T-cell (primary cell): ENCODE measurements around the gene SDE2. TPM values are rescaled to one million over a fixed set of nuclear protein-coding genes. Genes with fewer than 3 reads are reported as not detected.

Experiments
- ATAC-seq, 4 experiments: fragments of 200-7000 bp in 3 of 4; fragments of 150-1000 bp in 1 of 4; cut with Tn5 transposase; replicated peaks in 1 of 4; 1 replicate in 3 of 4; 2 replicates in 1 of 4; pipeline ENCODE4 v1.10.0; 2021; ENCODE audit warnings: moderate library complexity in 3 of 4, mild to moderate bottlenecking in 2 of 4, moderate number of reproducible peaks in 1 of 4
- CTCF ChIA-PET, 2 donors: fragments of 300-600 bp; sonication (Branson Sonifier 250); formaldehyde crosslinking; loops; one replicate each; lab custom pipeline; 2022; ENCODE audit warnings: antibody characterized with exemption in 2 of 2; lab: Charles Lee
- POLR2A ChIA-PET, 2 donors: fragments of 300-600 bp; sonication (Branson Sonifier 250); formaldehyde crosslinking; loops; one replicate each; lab custom pipeline; 2022; ENCODE audit warnings: antibody characterized with exemption in 2 of 2; lab: Charles Lee
- DNase-seq, 35 experiments: peaks; one replicate each; pipeline versions ENCODE4 v3.0.0 to v3.0.0-alpha.2; 2013 to 2023
- H3K27ac ChIP-seq: one replicate; pipeline ENCODE4 v1.5.1; 2013; ENCODE audit warnings: low read length
- H3K27me3 ChIP-seq, 2 experiments: replicated peaks in 1 of 2; 1 replicate in 1 of 2; 2 replicates in 1 of 2; pipeline versions ENCODE4 v1.6.1 to v1.7.0; 2013; ENCODE audit warnings: low read length in 1 of 2, mixed read lengths in 1 of 2; ENCODE audit not compliant: control insufficient read depth in 2 of 2, insufficient read depth in 2 of 2; ENCODE audit errors: extremely low read depth in 1 of 2
- H3K36me3 ChIP-seq, 2 donors: 1 replicate in 1 of 2; 2 replicates in 1 of 2; pipeline versions ENCODE4 v1.6.1 to v1.7.0; 2013; ENCODE audit warnings: low read length in 1 of 2; ENCODE audit not compliant: control insufficient read depth in 2 of 2, insufficient read depth in 1 of 2; ENCODE audit errors: extremely low read depth in 1 of 2
- H3K4me1 ChIP-seq, 2 experiments: 1 replicate in 1 of 2; 2 replicates in 1 of 2; pipeline versions ENCODE4 v1.6.1 to v1.7.0; 2013; ENCODE audit warnings: low read length in 2 of 2, mixed read lengths in 1 of 2; ENCODE audit not compliant: insufficient read depth in 2 of 2, control insufficient read depth in 1 of 2; ENCODE audit errors: extremely low read depth in 1 of 2
- H3K4me3 ChIP-seq, 2 donors: 1 replicate in 1 of 2; 2 replicates in 1 of 2; pipeline versions ENCODE4 v1.5.1 to v1.7.0; 2013; ENCODE audit warnings: mild to moderate bottlenecking in 2 of 2, low read length in 1 of 2, moderate library complexity in 1 of 2; ENCODE audit not compliant: control insufficient read depth in 1 of 2; ENCODE audit errors: extremely low read depth in 1 of 2
- H3K9me3 ChIP-seq: 2 replicates; pipeline ENCODE4 v1.7.0; 2013
- H3K27ac Mint-ChIP-seq, 2 donors: one replicate each; pipeline ENCODE4 v1.8.0; 2020 to 2021; ENCODE audit warnings: mild to moderate bottlenecking in 2 of 2, mixed read lengths in 2 of 2
- H3K27me3 Mint-ChIP-seq, 2 donors: one replicate each; pipeline ENCODE4 v1.8.0; 2021 to 2022; ENCODE audit warnings: mixed read lengths in 2 of 2
- H3K36me3 Mint-ChIP-seq: one replicate; pipeline ENCODE4 v1.8.0; 2021; ENCODE audit warnings: mixed read lengths
- H3K4me1 Mint-ChIP-seq, 3 donors: one replicate each; pipeline ENCODE4 v1.8.0; 2020 to 2022; ENCODE audit warnings: mixed read lengths in 3 of 3, mild to moderate bottlenecking in 1 of 3
- H3K4me3 Mint-ChIP-seq, 3 donors: one replicate each; pipeline ENCODE4 v1.8.0; 2020 to 2022; ENCODE audit warnings: mild to moderate bottlenecking in 3 of 3, mixed read lengths in 3 of 3, moderate library complexity in 3 of 3
- H3K9me3 Mint-ChIP-seq, 3 donors: one replicate each; pipeline ENCODE4 v1.8.0; 2020 to 2022; ENCODE audit warnings: mixed read lengths in 3 of 3
- WGBS: methylation state at CpG from one replicate; pipeline ENCODE4 v1.1.5; 2013; ENCODE audit warnings: missing lambda C conversion rate; ENCODE audit not compliant: insufficient coverage; 5-methylcytosine and 5-hydroxymethylcytosine counted together
- total RNA-seq, 35 experiments: library from RNA in 6 of 35; stranded (reverse) in 6 of 35; fragments of 120-200 nt in 1 of 35; gene quantifications; one replicate each; pipeline versions ENCODE4 v1.2.1 to v1.2.4 and lab custom pipeline; 2013 to 2026

The SDE2 gene
- total RNA-seq, 5 donors from 2014 or later (not counting 1 experiment from before 2014, with no cell fraction given), result 19.6 to 36.1 (median 21.8) TPM

- H3K4me3 ChIP-seq, result no peak overlapping the region
- POLR2A ChIA-PET, result interaction anchor here in 1 of 2 donors (0.7 kb wide), 2 partner anchors 19 to 31 kb away, joined by 3 to 4 read pairs; no protein-coding TSS in a partner anchor
- no peak overlapping the region for H3K4me3 Mint-ChIP-seq
- no peaks in the 10 kb centered on the region for H3K27me3 ChIP-seq
- H3K4me1 Mint-ChIP-seq, result peaks cover 0 to 9% (median 3%) of the 10 kb centered on the region in 3 donors
- no peak overlapping the region for H3K27ac ChIP-seq
- H3K27me3 Mint-ChIP-seq, result no peaks in the 10 kb centered on the region
- H3K27ac Mint-ChIP-seq, result no peak overlapping the region
- no peaks in the 10 kb centered on the region for H3K9me3 Mint-ChIP-seq
- no peaks in the 10 kb centered on the region for H3K36me3 ChIP-seq
- no peaks in the 10 kb centered on the region for H3K36me3 Mint-ChIP-seq
- ATAC-seq (no peak), DNase-seq (no peak)
- CTCF ChIA-PET, result interaction anchor here (0.6 to 0.7 kb wide), 3 partner anchors 41 to 706 kb away, joined by 3 to 4 read pairs (median 3); no protein-coding TSS in a partner anchor
- 93% methylated on average over 2 of the region's 7 CpGs for WGBS
- H3K4me1 ChIP-seq, result no peaks in the 10 kb centered on the region
- H3K9me3 ChIP-seq, result no peaks in the 10 kb centered on the region
These were observed 30.0 kb upstream of the SDE2 start for GRCh38 chr1:226029093-226029496.

DNA sequence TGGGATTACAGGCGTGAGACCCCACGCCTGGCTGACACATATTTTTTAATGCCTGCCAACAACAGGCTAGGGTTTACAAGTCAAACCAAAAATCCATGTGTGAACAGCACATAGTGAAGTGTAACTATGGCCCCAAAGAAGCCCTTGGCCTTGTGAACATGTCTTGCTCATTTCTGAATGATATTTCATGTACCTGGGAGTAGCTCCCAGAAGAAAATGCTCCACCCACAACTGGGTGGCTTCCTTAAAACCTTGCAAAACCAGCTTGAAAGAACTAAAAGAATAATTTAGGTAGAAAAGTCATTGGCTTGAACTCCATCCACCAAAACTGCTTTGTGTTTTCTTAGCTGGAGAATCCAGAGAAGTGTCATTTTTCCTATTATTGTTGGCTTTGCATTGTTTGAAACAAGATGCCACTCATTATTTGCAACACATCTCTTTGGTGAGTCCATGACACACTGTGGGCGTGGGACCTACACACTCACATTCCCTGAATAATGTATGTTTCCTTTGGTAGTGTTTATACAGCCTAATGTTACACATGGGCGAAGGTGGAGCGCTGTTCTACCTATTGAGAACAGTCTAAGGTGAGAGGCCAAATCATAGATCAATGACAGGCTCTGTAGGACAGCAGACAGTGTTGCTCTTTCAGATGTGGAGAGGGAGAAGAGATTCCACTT is 28.5 kb upstream of the SDE2 start:
- DNase-seq, result no peak
- Histone ChIP-seq H3K27ac (no peak overlapping the region), H3K36me3 (no peaks in the 10 kb centered on the region), H3K9me3 (no peaks in the 10 kb centered on the region), H3K4me1 (no peaks in the 10 kb centered on the region), H3K4me3 (no peak overlapping the region), H3K27me3 (no peaks in the 10 kb centered on the region)
- POLR2A ChIA-PET, result interaction anchor here in 1 of 2 donors (0.6 kb wide), 1 partner anchor 189 kb away, joined by 3 read pairs; no protein-coding TSS in a partner anchor
- 95% methylated on average over 4 of the region's 5 CpGs for WGBS
- Mint-ChIP-seq H3K9me3 (no peaks in the 10 kb centered on the region), H3K4me1 (peaks cover 0 to 9% (median 3%) of the 10 kb centered on the region in 3 donors), H3K27ac (no peak overlapping the region), H3K36me3 (no peaks in the 10 kb centered on the region), H3K27me3 (no peaks in the 10 kb centered on the region), H3K4me3 (no peak overlapping the region)
- CTCF ChIA-PET, result no interaction called here
- ATAC-seq, result no peak

DNA sequence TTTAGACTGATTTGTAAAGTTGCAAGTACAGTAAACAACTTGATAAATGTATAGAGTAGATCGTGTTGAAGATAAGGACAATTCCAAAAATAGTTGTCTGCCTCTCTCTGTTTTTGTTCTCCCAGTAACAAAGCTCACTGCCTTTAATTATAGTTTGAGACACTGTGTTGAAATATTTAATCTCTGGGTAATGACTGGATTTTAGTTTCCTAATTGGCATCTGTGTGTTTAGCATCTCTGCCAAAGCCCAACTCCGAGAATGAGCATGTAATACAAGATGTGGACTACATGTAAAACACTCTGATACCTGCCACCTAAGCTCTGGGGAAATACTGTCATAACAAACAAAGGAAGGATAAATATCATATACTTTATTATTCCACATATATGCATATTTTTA is 27.7 kb upstream of the SDE2 start:
- DNase-seq (no peak), ATAC-seq (no peak)
- no peaks in the 10 kb centered on the region for H3K27me3 ChIP-seq
- no peak overlapping the region for H3K4me3 ChIP-seq
- H3K4me1 ChIP-seq, result no peaks in the 10 kb centered on the region
- Mint-ChIP-seq H3K4me3 (no peak overlapping the region), H3K9me3 (no peaks in the 10 kb centered on the region), H3K4me1 (peaks cover 0 to 9% (median 3%) of the 10 kb centered on the region in 3 donors), H3K27ac (no peak overlapping the region), H3K36me3 (no peaks in the 10 kb centered on the region), H3K27me3 (no peaks in the 10 kb centered on the region)
- H3K9me3 ChIP-seq, result no peaks in the 10 kb centered on the region
- no peak overlapping the region for H3K27ac ChIP-seq
- CTCF ChIA-PET, result no interaction called here
- POLR2A ChIA-PET, result no interaction called here
- no CpG with 5 or more reads among the region's 2 CpGs for WGBS
- no peaks in the 10 kb centered on the region for H3K36me3 ChIP-seq

- Mint-ChIP-seq H3K4me1 (peaks cover 0 to 7% (median 3%) of the 10 kb centered on the region in 3 donors), H3K27me3 (no peaks in the 10 kb centered on the region), H3K9me3 (no peaks in the 10 kb centered on the region), H3K36me3 (no peaks in the 10 kb centered on the region), H3K4me3 (no peak overlapping the region), H3K27ac (no peak overlapping the region)
- H3K4me1 ChIP-seq, result no peaks in the 10 kb centered on the region
- no peak overlapping the region for H3K4me3 ChIP-seq
- no peak for ATAC-seq
- no peak overlapping the region for H3K27ac ChIP-seq
- no peaks in the 10 kb centered on the region for H3K27me3 ChIP-seq
- no peak for DNase-seq
- ChIA-PET CTCF (no interaction called here), POLR2A (no interaction called here)
- no peaks in the 10 kb centered on the region for H3K36me3 ChIP-seq
- 86% methylated on average over 1 of the region's 5 CpGs for WGBS
- H3K9me3 ChIP-seq, result no peaks in the 10 kb centered on the region
These were observed 24.6 kb upstream of the SDE2 start for GRCh38 chr1:226023735-226024134.

GRCh38 chr1:226021801-226022200 is 22.7 kb upstream of the SDE2 start:
- no peak overlapping the region for H3K27ac Mint-ChIP-seq
- Histone ChIP-seq H3K4me1 (no peaks in the 10 kb centered on the region), H3K36me3 (no peaks in the 10 kb centered on the region), H3K27ac (no peak overlapping the region), H3K4me3 (no peak overlapping the region), H3K9me3 (no peaks in the 10 kb centered on the region), H3K27me3 (peaks cover 0 to 4% of the 10 kb centered on the region in 2 experiments)
- CTCF ChIA-PET, result no interaction called here
- H3K4me1 Mint-ChIP-seq, result peaks cover 0 to 3% (median 2%) of the 10 kb centered on the region in 3 donors
- no peak overlapping the region for H3K4me3 Mint-ChIP-seq
- ATAC-seq (no peak), DNase-seq (no peak)
- POLR2A ChIA-PET, result interaction anchor here in 1 of 2 donors (1.4 kb wide), 1 partner anchor 22 kb away, joined by 4 read pairs; no protein-coding TSS in a partner anchor
- H3K36me3 Mint-ChIP-seq, result no peaks in the 10 kb centered on the region
- H3K27me3 Mint-ChIP-seq, result no peaks in the 10 kb centered on the region
- no peaks in the 10 kb centered on the region for H3K9me3 Mint-ChIP-seq
- WGBS, result no CpG with 5 or more reads among the region's 2 CpGs

- Histone ChIP-seq H3K4me1 (no peaks in the 10 kb centered on the region), H3K27me3 (peaks cover 0 to 4% of the 10 kb centered on the region in 2 experiments), H3K36me3 (no peaks in the 10 kb centered on the region), H3K9me3 (no peaks in the 10 kb centered on the region), H3K27ac (no peak overlapping the region), H3K4me3 (no peak overlapping the region)
- DNase-seq, result no peak
- 63% methylated on average over 3 of the region's 3 CpGs for WGBS
- Mint-ChIP-seq H3K9me3 (no peaks in the 10 kb centered on the region), H3K4me1 (no peaks in the 10 kb centered on the region), H3K27me3 (no peaks in the 10 kb centered on the region), H3K4me3 (no peak overlapping the region), H3K27ac (no peak overlapping the region), H3K36me3 (no peaks in the 10 kb centered on the region)
- ChIA-PET POLR2A (interaction anchor here in 1 of 2 donors (1.4 kb wide), 1 partner anchor 22 kb away, joined by 4 read pairs; no protein-coding TSS in a partner anchor), CTCF (no interaction called here)
- ATAC-seq, result no peak
These were observed 22.3 kb upstream of the SDE2 start for GRCh38 chr1:226021401-226021800.
